Thyroid gland (tissue), 4 donors: ENCODE measurements around the gene OLFM1.

Experiments
- POLR2A ChIP-seq, 2 donors: fragments of 450-650 bp; IDR thresholded peaks; one replicate each; pipeline ENCODE4 v1.6.1; 2017; ENCODE audit warnings: antibody characterized with exemption in 2 of 2, mild to moderate bottlenecking in 2 of 2, moderate library complexity in 1 of 2
- TF ChIP-seq, protein P1 (sequence below), 6 experiments: fragments of 200-600 bp in 3 of 6; fragments of 450-650 bp in 3 of 6; sonication (generic) in 3 of 6; IDR thresholded peaks; one replicate each; pipeline ENCODE4 v1.5.1; 2016 to 2019; ENCODE audit warnings: antibody characterized with exemption in 6 of 6, mild to moderate bottlenecking in 2 of 6, inconsistent platforms in 1 of 6, moderate library complexity in 1 of 6

DNA sequence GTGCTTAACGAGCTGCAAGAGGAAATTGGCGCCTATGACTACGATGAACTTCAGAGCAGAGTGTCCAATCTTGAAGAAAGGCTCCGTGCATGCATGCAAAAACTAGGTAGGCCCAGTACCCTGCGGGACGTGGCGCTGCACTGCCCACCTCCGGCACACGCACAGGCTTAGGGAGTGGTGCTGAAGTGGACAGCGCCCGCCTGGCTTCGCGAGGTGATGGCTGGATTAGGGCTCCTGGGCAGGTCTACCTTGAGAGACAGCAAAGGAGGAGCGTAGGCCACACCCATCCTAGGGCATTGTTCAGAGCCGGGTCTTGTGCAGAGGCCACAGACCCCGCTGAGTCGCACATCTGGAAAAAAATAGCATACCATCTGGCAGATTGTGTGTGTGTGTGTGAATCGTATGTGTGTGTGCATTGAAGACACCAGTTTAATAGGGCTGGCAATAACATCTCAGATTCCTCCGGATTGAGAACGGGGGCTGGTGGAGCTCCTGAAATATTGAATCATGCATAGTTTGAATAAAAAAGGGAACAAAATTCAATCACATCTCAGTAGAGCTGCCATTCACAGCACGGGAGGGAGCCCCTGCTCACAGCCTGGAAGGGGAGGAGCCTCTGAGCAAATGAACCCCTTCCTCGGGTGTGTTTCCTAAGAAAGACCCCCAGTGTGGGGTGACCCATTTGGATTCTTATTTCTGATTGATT, 11.1 kb downstream of the OLFM1 start:
- TF ChIP-seq, protein P1, sequence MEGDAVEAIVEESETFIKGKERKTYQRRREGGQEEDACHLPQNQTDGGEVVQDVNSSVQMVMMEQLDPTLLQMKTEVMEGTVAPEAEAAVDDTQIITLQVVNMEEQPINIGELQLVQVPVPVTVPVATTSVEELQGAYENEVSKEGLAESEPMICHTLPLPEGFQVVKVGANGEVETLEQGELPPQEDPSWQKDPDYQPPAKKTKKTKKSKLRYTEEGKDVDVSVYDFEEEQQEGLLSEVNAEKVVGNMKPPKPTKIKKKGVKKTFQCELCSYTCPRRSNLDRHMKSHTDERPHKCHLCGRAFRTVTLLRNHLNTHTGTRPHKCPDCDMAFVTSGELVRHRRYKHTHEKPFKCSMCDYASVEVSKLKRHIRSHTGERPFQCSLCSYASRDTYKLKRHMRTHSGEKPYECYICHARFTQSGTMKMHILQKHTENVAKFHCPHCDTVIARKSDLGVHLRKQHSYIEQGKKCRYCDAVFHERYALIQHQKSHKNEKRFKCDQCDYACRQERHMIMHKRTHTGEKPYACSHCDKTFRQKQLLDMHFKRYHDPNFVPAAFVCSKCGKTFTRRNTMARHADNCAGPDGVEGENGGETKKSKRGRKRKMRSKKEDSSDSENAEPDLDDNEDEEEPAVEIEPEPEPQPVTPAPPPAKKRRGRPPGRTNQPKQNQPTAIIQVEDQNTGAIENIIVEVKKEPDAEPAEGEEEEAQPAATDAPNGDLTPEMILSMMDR (IDR thresholded peaks at IDR 0.05): no peak
- TF ChIP-seq POLR2A (IDR thresholded peaks at IDR 0.05): no peak
